NCI-H345 treated with DMSO at 0.1 percent for 48 hours (cell line): ENCODE measurements around the gene MMP24OS.

Experiments
- DNase-seq: peaks from one replicate; lab custom pipeline; 2025; ENCODE audit not compliant: unreplicated experiment; lab: John Stamatoyannopoulos, UW

MMP24OS gene

DNA sequence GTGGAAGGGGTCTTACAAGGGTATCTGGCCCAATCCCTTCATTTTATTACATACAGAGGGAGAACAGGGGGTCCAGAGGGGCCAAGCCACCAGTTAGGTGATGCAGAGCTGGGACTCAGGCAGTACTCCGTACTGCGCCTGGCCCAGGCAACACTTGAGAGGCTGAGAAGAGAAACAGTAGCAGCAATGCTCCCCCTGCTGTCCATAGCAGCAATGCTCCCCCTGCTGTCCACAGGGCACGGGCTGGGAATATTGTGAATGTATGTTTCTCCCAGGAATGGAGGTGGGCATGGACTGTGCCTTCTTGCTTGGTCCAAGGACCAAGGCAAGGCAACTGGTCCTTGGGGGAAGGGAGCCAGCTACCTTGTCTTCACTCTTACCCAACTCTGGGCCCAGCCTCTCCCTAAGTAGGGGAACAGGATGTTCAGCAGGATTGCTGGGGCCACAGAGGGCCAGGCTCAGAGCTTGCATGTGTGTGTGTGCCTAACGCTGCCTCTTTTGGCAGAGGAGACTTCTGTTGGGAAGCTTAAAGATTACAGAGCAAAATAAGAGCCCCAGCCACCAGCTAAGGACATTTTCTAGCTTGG lies 29.1 kb upstream of the MMP24OS start:
- no peak for DNase-seq

DNA sequence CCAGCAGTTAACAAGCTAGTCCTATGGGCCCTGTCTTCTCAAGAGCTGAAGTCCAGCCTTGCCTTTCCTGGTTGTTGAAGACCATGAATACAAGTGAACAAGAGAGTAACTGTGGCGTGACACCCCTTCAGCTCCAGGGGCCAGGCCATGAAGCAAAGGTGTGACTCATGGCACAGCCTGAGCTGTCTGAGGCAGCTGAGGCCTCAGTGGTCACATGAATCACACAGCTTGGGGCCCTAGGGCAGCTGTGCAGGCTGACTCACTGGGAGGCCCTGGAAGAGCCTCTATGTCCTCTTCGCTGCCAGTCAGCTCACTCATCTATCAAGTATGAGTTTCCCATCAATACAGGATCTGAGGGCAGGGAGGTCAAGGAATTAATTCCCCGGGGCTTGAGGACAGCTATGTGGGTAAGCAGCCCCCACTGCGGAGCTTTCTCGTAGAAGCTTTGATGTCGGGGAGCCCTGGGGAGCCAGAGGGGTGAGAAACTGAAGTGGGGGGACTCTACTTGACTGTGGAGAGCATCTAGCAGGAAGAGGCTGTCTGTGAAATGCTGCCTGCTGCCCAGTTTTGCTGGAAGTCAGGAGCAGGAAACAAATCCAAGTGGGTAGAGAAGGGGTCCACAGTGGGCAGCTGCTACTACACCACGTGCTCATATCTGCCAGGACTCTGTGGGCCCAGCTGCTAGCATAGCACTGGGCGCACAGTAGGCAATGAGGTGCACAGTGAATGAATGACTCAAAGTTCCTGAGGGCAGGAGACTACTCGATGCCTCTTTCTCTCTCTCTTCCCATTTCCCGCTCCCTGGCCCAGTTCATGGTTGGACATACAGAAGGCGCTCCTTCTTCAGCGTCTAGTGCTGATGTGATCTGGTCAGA lies 28.0 kb upstream of the MMP24OS start:
- no peak for DNase-seq

DNA sequence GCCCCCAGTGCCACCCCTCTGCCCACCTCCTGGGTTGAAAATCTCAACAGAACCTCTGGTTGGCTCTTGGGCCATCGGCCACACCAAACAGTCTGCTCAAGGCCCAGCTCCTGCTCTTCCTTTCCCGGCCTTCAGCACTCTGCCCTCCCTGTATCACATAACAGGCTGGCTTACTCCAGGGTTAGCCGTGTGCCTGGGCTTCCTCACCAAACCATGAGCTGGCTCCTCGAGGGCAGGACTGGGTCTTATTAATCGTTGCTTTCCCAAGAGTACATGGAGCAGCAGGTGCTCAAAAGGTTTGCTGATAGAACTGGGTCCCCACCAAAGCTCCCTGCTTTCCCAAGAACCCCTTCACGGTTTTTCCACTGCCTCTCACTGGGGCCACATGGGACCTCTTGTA lies 27.0 kb upstream of the MMP24OS start:
- no peak for DNase-seq

GRCh38 chr20:35303735-35304491 lies 26.0 kb upstream of the MMP24OS start:
- peak; percentile 90 for DNase-seq

GRCh38 chr20:35303382-35303734 lies 25.4 kb upstream of the MMP24OS start:
- no peak for DNase-seq

DNA sequence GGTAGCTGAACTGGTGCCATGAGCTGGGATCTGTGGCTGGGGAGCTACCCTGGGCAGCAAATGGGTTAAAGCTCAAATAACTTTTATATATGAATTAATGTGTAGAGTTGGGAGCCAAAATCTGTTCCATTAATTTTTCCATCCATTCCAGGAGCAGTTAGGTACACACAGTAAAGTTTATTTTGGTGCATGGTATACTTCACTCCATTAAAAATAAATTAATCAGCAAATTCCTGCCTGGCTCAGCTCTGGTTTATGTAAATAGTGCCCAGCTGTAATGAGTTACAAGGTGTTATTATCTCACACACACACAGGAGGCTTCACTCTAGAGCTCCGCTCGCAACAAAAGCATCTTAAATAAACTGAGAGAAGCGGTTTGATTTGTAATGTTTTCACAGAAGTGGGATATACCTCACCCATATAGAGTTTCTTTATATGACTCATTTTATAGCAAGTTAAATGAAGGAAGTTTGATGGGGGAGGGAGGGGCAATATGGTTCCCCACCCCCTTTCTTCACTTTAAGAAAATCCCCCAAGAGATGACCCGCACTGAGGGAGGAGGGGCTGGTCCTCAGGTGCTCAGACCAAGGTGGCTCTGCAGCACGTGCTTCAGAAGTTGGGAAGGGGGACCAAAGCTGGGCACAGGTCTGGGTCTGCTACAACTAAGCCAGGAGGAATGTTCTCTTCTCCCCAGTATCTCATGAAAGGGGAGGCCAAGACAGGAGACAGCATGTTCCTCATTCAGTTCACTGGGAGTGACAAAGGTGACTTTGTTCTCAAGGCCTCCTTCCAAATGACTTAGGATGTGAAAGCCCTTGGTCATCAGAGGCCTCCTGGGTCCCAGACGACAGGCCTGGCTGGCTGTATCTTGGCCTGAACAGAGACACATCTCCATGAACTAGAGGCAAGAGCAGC lies 24.8 kb upstream of the MMP24OS start:
- no peak for DNase-seq

GRCh38 chr20:35301426-35301825 lies 23.5 kb upstream of the MMP24OS start:
- DNase-seq, result no peak

DNA sequence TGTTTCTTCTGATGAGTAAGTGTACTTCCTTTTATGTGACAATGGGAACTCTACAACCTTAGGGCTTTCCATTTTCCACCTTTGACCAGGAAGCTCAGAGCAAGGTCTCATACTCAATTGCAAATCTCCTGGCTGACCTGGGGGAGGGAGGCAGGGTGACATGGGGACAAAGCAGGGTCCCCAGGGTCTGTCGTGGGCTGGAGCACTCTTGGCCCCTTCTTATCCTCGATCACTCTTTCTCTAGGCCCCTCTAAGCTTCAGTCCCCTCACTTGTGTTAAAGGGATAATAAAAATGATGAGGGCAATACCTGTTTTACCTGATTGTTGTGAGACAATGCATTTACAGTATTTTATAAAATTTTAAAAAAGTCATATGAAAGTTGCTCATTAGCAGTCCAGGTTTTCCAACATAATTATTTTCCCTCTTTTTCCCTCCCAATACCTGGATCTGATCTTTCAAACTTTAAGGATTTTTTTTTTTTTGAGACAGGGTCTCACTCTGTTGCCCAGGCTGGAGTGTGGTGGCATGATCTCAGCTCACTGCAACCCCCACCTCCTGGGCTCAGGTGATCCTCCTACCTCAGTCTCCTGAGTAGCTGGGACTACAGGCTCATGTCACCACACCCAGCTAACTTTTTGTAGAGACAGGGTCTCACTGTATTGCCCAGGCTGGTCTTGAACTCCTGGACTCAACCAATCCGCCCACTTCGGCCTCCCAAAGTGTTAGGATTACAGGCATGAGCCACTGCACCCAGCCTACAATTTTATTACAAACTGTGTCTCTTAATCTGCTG lies 22.7 kb upstream of the MMP24OS start:
- no peak for DNase-seq

DNA sequence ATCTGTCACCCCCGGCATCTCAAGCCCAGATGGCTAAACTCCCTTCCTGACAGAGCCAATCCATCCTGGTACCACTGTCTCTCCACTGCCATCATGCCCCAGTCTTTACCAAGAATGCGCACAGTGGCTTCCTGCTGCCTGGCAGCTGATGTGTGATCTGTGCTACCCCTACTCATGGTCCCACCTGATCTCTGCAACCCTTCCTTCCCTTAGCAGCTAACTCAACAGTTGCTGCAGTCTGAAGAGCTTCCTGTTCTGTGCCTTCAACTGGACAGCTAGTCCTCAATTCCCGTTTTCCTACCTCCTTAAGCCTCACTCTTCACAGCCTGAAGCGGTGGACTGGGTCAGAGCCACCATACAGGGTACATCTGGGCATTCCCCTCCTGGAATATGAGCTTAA lies 21.9 kb upstream of the MMP24OS start:
- DNase-seq, result no peak

GRCh38 chr20:35298264-35298663 lies 20.3 kb upstream of the MMP24OS start:
- DNase-seq, result no peak

DNA sequence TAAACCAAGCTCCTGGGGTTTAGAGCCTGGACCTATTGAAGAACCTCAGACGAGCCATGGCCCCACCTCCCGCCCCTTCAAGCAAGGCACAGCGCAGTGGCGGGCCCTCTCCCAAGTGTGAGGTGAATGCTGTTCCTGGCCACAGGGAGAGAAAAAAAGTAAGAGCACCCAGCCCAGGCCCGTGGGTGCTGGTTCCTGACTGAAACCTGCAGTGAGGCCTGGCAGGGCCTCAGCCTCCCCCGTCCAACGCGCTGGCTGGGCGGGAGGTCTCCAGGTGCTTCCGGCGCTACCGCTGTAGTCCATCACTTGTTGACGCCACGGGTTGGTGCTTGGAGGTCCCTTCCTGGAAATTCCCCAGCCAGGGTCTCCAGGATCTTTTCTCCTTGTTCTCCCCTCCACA lies 19.8 kb upstream of the MMP24OS start:
- DNase-seq, result no peak

GRCh38 chr20:35297155-35297554 lies 19.2 kb upstream of the MMP24OS start:
- no peak for DNase-seq

GRCh38 chr20:35296101-35296554 lies 18.2 kb upstream of the MMP24OS start:
- DNase-seq, result no peak

DNA sequence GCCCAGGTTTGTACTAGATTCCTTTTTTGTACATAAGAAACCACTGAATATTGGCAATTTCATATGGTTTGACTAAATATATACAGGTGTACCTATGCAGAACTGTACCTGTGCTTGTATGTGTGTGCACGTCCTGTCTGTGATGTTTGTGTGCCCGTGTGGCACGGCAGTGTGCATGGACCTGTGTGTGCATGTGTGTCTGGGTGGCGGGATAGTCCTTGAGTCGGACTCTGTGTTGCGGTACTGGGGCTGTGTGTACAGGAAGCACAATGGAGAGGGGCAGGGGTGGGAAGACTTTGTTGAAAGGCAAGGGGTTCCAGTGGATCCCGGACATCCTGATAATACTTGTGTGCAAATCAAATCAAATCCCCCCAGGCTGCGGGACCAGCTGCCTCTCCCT lies 17.8 kb upstream of the MMP24OS start:
- DNase-seq, result no peak

DNA sequence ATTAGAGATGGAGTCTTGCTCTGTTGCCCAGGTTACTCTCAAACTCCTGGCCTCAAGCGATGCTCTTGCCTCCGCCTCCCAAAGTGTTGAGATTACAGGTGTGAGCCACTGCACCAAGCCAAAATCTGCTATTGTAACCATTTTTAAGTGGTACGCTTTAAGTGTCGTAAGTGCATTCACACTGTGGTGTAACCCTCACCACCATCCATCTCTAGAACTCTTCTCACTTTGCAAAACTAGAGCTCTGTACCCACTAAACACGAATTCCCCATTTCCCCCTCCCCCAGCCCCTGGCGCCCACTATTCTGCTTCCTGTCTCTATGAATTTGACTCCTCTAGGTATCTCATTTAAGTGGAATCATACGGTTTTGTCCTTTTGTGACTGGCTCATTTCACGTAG lies 17.1 kb upstream of the MMP24OS start:
- DNase-seq, result no peak

DNA sequence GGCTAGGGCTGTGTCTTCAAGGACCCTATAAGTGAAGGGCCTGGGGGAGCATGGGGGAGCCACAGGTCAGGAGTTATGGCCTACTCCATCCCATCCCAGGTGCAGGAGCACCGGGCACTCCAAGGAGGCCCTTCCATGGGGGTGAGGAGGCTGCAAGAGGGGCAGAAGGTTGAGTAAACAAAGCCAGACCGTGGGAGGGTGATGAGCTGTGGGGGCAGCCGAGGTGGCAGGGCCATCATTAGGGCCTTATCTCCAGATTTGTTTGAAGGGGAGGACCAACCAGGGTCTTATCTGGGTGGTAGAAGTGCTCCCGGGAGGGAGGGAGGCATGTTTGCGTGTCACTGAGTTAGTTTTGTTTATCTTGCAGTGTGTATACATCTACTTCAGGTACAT lies 16.4 kb upstream of the MMP24OS start:
- no peak for DNase-seq

DNA sequence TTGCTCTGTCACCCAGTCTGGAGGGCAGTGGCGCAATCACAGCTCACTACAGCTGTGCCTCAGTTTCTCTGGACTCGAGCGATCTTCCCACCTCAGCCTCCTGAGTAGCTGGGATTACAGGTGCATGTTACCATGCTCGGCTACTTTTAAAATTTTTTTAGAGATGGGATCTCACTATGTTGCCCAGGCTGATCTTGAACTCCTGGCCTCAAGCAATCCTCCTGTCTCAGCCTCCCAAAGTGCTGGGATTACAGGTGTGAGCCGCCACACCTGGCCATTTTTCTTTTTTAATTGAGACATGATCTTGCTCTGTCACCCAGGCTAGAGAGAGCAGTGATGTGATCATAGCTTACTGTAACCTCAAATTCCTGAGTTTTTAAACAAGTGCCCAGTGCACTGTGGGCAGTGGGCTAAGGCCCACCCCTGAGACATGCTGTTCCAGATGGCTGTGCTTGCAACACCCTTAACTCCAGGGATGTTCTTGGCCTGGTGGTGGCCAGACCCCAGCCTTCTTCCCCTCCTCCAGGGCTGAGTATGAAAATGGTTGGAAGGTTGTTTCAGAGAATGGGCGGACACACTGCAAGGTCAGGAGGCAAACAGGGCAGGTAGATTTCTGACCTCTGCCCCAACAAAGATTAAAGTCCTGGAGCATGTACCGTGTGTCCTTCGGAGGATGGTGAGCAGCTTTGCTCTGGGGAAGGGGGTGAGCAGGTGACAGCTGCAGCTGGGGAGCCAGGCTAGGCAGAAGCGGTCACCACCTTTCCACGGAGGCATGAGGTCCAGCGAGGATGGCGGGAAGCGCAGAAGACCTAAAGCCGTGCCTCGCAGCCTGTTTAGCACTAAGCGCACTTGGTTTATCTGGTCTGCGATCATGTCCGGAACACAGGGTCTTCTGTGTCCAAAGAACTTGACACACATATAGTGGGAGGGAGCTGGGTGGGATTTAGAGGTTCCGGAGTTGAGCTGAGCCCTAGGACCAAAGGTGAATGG lies 15.7 kb upstream of the MMP24OS start:
- DNase-seq, result no peak

DNA sequence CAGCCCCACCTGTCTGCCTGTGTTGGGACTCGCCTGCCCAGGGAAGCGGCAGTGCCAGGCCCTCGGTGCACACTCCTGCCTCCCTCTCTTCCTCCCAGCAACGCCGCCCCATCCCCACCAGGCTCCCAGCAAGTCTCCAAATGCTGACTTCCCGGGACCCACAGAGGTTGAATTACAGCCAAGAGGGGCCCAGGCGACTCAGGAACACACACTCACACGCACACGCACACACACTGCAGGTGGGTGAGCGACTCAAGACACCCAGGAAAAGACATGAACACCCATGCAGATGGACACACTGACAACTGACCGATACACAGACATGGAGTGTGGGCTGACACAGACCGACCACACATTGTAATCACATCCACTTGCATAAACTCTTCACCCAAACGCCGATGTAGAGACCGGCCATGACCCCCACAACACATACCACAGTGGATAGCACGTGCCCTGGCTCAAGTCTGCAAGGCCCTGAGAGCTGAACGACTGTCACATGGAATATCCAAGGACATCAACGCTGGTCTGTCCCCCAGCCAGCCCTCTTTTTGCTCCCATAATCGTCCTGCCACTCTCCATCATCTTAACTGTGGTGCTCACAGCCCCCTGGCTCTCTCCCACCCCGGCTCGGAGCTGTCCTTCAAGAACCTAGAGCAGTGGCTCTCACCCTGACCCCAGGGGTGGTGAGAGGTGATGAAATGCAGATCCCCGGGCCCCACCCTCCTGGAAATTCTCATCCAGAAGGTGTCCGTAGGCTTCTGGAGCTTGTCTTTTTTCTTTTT lies 14.8 kb upstream of the MMP24OS start:
- DNase-seq, result no peak
